Activated T-cell treated with anti-CD3 and anti-CD28 coated beads, Interleukin-2, amount 50 U/mL, for 1 hour (primary cell): Measurements from ENCODE around the gene INPP5F.

Experiments used
- DNase-seq: peaks from one replicate; pipeline ENCODE4 v3.0.0-alpha.2; 2020

INPP5F gene

GRCh38 chr10:119871881-119872609 lies 146.2 kb downstream of the INPP5F start:
- peak; percentile 69 for DNase-seq

DNA sequence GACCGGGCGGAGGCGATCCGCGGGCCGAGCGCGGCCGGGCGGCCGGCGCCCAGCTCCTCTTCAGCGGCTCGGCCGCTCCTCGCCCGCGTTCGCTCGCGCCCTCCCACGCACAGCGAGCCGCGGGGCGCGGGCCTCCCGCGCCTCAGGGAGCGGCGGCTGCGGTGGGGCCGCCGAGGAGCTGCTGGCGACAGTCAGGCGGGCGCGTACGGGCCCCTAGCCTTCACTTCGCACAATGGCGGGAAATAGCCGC lies 146.7 kb downstream of the INPP5F start, which contains the start of gene MCMBP:
MCMBP (minus strand) TSS at position 234 of the 250 bp plus-strand sequence. CDS start 259 bp downstream, outside the sequence.
- DNase-seq: no peak

DNA sequence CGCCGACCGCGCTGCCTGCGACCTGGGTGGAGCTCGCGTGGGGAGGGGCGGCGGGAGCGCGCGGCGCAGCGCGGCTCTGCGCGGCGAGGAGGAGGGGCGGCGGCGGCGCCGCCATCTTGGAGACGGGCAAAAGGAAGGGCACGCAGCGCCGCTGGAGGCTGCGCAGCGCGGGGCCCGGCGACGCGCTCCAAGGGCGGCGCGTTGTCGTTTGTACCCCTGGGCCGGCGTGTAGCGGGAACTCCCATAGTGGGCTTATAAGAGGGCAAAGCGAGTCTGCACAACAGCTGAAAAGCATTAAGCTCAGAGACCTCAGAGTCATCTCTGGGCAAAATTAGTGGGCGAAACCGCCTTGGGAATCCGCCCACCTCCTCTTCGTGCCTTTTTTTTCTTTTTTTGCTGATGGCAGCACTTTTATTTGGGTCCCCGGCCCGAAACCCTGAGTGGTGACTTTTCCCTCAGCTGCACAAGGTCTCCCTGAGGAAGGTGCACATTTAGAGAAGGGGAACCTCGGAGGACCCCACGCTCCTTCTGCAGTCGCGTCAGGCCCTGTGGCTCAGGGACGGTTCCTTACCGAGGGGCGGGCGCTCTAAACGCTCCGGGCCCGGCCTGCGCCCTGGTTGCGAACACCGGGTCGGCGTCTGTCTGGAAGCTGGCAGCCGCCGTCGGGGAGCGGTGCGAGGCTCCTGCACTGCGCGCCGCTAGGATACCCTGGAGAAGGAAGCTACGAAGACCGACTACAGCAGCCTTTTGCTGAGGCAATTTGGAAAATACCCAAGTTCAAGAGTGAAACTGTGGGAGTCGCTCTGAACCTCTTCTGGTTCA lies 147.2 kb downstream of the INPP5F start:
- DNase-seq: peak; percentile 92

- no peak for DNase-seq
These were observed 152.7 kb downstream of the INPP5F start for GRCh38 chr10:119878524-119878923.
